ENCODE data around the gene OTUB2.

DNA sequence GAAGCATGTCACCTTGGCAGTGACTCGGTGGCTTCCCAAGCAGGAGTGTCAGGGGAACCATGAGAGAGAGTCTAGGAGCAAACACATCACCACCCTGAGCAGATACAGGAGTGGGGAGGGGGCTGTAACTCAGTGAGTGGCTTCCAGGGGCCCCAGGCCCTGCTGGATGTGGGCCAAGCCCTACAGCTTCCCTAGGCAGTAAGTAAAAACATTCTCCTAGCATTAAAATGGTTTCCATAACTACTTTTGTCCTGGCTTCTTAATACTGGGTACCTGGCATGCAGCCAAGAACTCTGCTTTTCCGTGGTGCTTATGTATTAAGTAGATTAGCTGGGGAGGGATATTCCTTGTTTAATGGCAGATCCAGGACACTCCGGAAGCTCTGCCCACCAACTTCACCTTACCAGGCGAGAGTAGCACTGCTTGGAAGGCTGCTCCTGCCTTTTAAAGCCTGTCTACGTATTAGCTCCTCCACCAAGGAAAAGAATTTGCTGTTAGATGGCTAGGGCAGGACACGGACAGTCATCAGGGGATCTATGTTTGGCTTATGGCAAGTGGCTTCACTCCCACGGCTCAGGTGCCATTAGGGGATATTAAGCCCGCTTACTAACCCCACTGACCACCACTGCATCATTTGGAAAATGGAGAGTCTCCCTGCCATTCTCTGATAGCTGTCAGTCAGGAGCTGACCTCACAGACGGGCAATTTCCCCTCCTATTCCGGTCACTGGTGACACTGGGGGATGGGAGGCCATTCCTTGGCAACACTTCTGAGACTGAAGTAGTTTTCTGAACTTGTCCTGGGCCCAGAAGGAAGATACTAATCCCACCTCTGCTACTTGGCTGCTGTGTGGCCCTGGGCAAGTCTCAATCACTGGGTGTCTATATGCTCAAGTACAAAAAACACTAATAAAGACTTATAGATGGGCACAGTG is 22.8 kb downstream of the OTUB2 start:
- TF ChIP-seq, protein P1, sequence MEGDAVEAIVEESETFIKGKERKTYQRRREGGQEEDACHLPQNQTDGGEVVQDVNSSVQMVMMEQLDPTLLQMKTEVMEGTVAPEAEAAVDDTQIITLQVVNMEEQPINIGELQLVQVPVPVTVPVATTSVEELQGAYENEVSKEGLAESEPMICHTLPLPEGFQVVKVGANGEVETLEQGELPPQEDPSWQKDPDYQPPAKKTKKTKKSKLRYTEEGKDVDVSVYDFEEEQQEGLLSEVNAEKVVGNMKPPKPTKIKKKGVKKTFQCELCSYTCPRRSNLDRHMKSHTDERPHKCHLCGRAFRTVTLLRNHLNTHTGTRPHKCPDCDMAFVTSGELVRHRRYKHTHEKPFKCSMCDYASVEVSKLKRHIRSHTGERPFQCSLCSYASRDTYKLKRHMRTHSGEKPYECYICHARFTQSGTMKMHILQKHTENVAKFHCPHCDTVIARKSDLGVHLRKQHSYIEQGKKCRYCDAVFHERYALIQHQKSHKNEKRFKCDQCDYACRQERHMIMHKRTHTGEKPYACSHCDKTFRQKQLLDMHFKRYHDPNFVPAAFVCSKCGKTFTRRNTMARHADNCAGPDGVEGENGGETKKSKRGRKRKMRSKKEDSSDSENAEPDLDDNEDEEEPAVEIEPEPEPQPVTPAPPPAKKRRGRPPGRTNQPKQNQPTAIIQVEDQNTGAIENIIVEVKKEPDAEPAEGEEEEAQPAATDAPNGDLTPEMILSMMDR (IDR thresholded peaks at IDR 0.05), result no peak
- no peak for TF ChIP-seq POLR2A (IDR thresholded peaks at IDR 0.05)
